ENCODE measurements around the gene SHD. TPM values are rescaled to one million over a fixed set of nuclear protein-coding genes. Genes with fewer than 3 reads are reported as not detected.
"Not testable (repeated sequence)": the region's sequence is repeated elsewhere in the genome, so short reads cannot be mapped to it uniquely, and the experiment has no call there.

The SHD gene
- total RNA-seq, 1 donor from 2014 or later, result not detected

DNA sequence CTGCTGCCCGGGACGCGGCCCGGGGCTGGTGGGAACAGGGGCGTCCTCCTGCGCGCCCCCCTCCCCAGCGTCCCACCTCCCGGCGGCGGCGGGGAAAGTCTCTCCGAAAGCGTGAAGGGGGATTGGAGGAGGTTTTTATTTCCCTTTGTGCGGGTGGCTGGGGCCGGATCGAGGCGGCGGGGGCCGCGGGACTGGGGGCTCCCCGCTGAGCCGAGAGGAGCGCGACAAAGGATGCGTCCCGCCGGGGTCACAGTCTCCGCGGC lies 132 bp downstream of the SHD start:
- H3K9me3 Mint-ChIP-seq, result no peaks in the 10 kb centered on the region
- H3K27ac Mint-ChIP-seq, result no peak overlapping the region
- intact Hi-C loops (cut with micrococcal nuclease), result no loop called here
- no peaks in the 10 kb centered on the region for H3K36me3 Mint-ChIP-seq (ENCODE audit: low read depth)
- no peak for DNase-seq
- peaks cover 2% of the 10 kb centered on the region for H3K4me1 Mint-ChIP-seq
- H3K4me3 Mint-ChIP-seq, result no peak overlapping the region
- H3K27me3 Mint-ChIP-seq, result peaks cover 30% of the 10 kb centered on the region

DNA sequence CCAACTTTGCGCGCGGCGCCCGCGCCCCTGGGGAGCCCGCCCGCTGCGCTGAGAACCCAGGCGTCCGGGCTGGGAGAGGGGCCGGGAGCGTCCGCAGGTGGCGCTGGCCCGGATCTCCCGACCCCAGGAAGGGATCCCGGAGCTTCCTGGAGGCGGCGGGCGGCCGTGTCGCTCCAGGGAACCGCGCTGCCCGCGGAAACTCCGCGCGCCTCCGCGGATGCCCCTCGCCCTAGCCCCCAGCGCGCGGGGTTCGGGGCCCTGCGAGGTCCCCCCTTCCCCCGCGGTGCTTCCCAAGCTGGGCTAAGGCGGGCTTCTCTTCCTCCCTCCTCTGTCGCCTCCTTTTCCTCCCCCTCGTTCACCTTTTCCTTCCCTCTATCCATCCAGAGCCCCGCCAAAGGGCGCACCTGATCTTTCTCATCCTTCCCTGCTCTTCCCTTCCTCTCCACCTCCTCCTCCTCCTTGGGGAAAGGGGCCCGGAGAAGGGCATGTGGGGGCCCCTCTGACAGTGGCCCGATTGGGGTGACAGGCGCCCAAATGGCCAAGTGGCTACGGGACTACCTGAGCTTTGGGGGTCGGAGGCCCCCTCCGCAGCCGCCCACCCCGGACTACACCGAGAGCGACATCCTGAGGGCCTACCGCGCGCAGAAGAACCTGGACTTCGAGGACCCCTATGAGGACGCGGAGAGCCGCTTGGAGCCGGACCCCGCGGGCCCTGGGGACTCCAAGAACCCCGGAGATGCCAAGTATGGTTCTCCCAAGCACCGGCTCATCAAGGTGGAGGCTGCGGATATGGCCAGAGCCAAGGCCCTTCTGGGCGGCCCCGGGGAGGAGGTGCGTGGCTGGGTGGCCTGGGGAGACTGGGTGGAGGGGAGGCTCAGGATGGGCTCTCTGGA lies 710 bp downstream of the SHD start:
- DNase-seq, result no peak
- Mint-ChIP-seq H3K36me3 (ENCODE audit: low read depth) (no peaks in the 10 kb centered on the region), H3K4me3 (peak overlapping the region; percentile 51), H3K27me3 (peaks cover 30% of the 10 kb centered on the region), H3K9me3 (no peaks in the 10 kb centered on the region), H3K4me1 (peaks cover 2% of the 10 kb centered on the region), H3K27ac (peak overlapping the region; percentile 37)
- intact Hi-C loops (cut with micrococcal nuclease), result no loop called here

DNA sequence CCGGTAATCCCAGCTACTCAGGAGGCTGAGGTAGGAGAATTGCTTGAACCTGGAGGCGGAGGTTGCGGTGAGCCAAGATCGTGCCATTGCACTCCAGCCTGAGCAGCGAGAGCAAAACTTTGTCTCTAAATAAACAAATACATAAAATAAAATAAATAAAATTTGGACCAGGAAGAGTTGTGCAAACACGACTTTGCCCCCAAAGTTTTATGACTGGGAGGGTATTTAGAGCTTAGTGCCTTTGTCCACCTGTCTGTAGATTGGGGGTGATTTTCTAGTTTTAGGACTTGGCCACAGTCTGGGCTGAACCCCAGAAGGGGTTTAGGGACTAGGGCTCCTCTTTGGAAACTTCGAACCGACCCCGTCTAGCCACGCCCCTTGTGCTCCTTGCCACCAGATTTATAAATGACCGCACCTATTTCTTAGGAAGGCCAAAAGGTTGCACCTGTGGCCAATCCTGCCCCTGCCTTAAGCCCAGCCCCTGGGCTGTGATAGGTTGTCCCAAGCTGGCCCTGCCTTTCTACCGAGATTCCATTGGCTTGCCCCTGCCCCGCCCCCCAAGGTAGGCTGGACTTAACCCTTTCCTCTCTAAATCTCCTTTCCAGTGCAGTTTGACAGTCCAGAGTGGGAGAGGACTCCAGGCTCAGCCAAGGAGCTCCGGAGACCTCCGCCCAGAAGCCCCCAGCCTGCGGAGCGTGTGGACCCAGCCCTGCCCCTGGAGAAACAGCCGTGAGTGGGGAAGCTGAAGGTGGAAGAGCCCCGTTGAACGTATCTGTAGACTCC lies 5.3 kb downstream of the SHD start:
- Mint-ChIP-seq H3K4me3 (no peak overlapping the region), H3K36me3 (ENCODE audit: low read depth) (no peaks in the 10 kb centered on the region), H3K27me3 (peaks cover 17% of the 10 kb centered on the region), H3K27ac (no peak overlapping the region), H3K9me3 (no peaks in the 10 kb centered on the region), H3K4me1 (peaks cover 2% of the 10 kb centered on the region)
- intact Hi-C loops (cut with micrococcal nuclease), result no loop called here
- DNase-seq, result no peak

DNA sequence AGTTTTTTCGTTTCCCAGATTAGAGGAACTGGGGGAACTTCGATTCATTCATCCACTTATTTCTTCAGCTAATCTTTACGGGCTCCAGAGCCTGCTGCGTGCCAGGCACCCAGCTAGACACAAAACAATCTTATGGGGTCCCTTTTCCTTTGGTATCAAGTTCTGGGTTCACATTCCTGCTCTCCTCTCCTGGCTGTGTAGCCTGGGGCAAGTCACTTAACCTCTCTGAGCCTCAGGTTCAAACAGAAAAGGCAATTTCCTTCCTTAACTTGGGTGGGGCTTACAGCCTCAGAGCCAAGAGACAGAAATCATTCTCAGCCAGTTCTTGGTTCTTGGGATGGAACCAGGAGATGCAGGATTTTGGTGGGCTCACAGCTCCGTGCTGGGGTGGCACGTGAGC lies 5.9 kb downstream of the SHD start:
- Mint-ChIP-seq H3K36me3 (ENCODE audit: low read depth) (no peaks in the 10 kb centered on the region), H3K9me3 (no peaks in the 10 kb centered on the region), H3K27ac (no peak overlapping the region), H3K27me3 (peaks cover 13% of the 10 kb centered on the region), H3K4me3 (no peak overlapping the region), H3K4me1 (no peaks in the 10 kb centered on the region)
- intact Hi-C loops (cut with micrococcal nuclease), result no loop called here
- no peak for DNase-seq

- intact Hi-C loops (cut with micrococcal nuclease); H3K27ac Mint-ChIP-seq; H3K4me1 Mint-ChIP-seq; H3K27me3 Mint-ChIP-seq; H3K36me3 Mint-ChIP-seq (ENCODE audit: low read depth); H3K9me3 Mint-ChIP-seq; H3K4me3 Mint-ChIP-seq; DNase-seq: not testable (repeated sequence)
These were observed 7.1 kb downstream of the SHD start for GRCh38 chr19:4286141-4286540.

GRCh38 chr19:4288091-4288777 lies 9.2 kb downstream of the SHD start:
- DNase-seq, result no peak
- Mint-ChIP-seq H3K27ac (no peak overlapping the region), H3K9me3 (no peaks in the 10 kb centered on the region), H3K36me3 (ENCODE audit: low read depth) (no peaks in the 10 kb centered on the region), H3K4me1 (no peaks in the 10 kb centered on the region), H3K27me3 (no peaks in the 10 kb centered on the region), H3K4me3 (no peak overlapping the region)
- intact Hi-C loops (cut with micrococcal nuclease), result no loop called here

DNA sequence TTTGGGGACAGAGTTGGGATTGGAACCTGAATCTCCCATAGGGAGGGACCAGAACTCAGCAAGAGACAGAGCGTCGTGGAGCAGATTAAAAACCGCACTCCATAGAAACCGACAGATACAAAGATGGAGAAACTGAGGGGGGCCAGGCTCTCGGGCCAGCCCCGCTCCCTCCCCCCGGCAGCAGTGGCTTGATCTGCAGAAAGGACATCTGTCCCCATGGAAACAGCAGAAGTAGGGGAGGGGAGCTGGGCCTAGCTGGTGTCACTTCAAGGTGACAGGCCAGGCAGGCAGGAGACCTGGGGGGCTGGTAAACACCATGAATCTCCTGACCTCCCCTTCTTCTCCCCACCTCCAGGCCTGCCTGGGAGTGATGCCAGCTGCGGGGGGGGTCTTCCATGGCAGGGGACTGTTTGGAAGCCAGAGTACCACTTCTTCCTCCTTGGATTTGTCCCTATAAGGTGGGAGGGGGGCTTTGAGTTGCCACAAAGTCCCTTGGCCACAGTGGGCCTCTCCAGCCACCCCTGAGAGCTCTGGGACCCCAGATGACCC lies 12.2 kb downstream of the SHD start:
- DNase-seq, result no peak
- Mint-ChIP-seq H3K27ac (no peak overlapping the region), H3K9me3 (no peaks in the 10 kb centered on the region), H3K4me1 (no peaks in the 10 kb centered on the region), H3K4me3 (no peak overlapping the region), H3K36me3 (ENCODE audit: low read depth) (no peaks in the 10 kb centered on the region), H3K27me3 (no peaks in the 10 kb centered on the region)
- intact Hi-C loops (cut with micrococcal nuclease), result no loop called here

DNA sequence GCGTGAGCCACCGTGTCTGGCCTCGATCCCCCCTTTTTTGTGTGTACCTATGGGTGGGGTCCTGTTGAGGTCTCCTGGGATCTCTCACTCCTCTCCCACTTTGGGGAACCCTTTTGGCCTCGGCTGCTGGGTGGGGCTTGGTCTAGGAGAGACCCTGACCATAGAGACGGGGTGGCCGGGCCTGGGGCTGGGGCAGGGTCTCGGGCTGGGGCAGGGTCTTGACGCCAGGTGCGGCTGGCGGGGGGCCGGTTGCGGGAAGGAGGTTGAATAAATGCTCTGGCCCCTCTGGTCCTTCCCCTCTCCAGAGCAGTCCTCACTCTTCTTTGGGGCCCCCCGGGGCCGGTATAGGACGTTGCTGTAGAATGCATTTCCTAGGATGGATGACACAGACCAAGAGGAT lies 13.4 kb downstream of the SHD start:
- no peak for DNase-seq
- Mint-ChIP-seq H3K27ac (no peak overlapping the region), H3K27me3 (no peaks in the 10 kb centered on the region), H3K36me3 (ENCODE audit: low read depth) (no peaks in the 10 kb centered on the region), H3K9me3 (no peaks in the 10 kb centered on the region), H3K4me1 (no peaks in the 10 kb centered on the region), H3K4me3 (no peak overlapping the region)
- intact Hi-C loops (cut with micrococcal nuclease), result no loop called here

- Mint-ChIP-seq H3K4me3 (no peak overlapping the region), H3K4me1 (peaks cover 3% of the 10 kb centered on the region), H3K27ac (no peak overlapping the region), H3K36me3 (ENCODE audit: low read depth) (no peaks in the 10 kb centered on the region), H3K27me3 (no peaks in the 10 kb centered on the region), H3K9me3 (no peaks in the 10 kb centered on the region)
- DNase-seq, result no peak
- intact Hi-C loops (cut with micrococcal nuclease), result no loop called here
These were observed 15.3 kb downstream of the SHD start for GRCh38 chr19:4294389-4294788.

GRCh38 chr19:4295972-4296771 lies 17.1 kb downstream of the SHD start:
- no peak for DNase-seq
- Mint-ChIP-seq H3K4me3 (no peak overlapping the region), H3K36me3 (ENCODE audit: low read depth) (no peaks in the 10 kb centered on the region), H3K4me1 (peaks cover 7% of the 10 kb centered on the region), H3K9me3 (no peaks in the 10 kb centered on the region), H3K27me3 (no peaks in the 10 kb centered on the region), H3K27ac (no peak overlapping the region)
- intact Hi-C loops (cut with micrococcal nuclease), result no loop called here

- Mint-ChIP-seq H3K4me1 (peaks cover 19% of the 10 kb centered on the region), H3K36me3 (ENCODE audit: low read depth) (no peaks in the 10 kb centered on the region), H3K9me3 (no peaks in the 10 kb centered on the region), H3K4me3 (no peak overlapping the region), H3K27me3 (no peaks in the 10 kb centered on the region), H3K27ac (no peak overlapping the region)
- intact Hi-C loops (cut with micrococcal nuclease), result no loop called here
- no peak for DNase-seq
These were observed 19.1 kb downstream of the SHD start for GRCh38 chr19:4297901-4298809.

GRCh38 chr19:4298810-4299550 lies 19.9 kb downstream of the SHD start:
- intact Hi-C loops (cut with micrococcal nuclease), result no loop called here
- H3K4me3 Mint-ChIP-seq, result peak overlapping the region; percentile 35

More at GRCh38 chr19:4298810-4299550, 19.9 kb downstream of the SHD start:
- H3K36me3 Mint-ChIP-seq (ENCODE audit: low read depth), result no peaks in the 10 kb centered on the region
- no peaks in the 10 kb centered on the region for H3K9me3 Mint-ChIP-seq
- peaks cover 23% of the 10 kb centered on the region for H3K4me1 Mint-ChIP-seq
- H3K27me3 Mint-ChIP-seq, result no peaks in the 10 kb centered on the region
- peak overlapping the region; percentile 74 for H3K27ac Mint-ChIP-seq
- no peak for DNase-seq

Measured in activated CD4-positive, alpha-beta T cell treated with anti-CD3 and anti-CD28 coated beads, Interleukin-2, amount 10 ng/mL, durations not matched to agents 24 days and 14 days (primary cell).